GM18907 (cell line): Measurements from ENCODE around the gene HELZ.

ENCODE experiments used
- ATAC-seq: cut with Tn5 transposase; IDR thresholded peaks from one replicate; pipeline ENCODE4 v1.9.1; 2021; ENCODE audit warnings: mild to moderate bottlenecking, moderate library complexity; ENCODE audit not compliant: unreplicated experiment

HELZ gene

GRCh38 chr17:67035131-67036083, 209.6 kb downstream of the HELZ start:
- ATAC-seq: no peak

GRCh38 chr17:67033613-67034012, 211.4 kb downstream of the HELZ start:
- no peak for ATAC-seq

- ATAC-seq: no peak
Measured at GRCh38 chr17:67032985-67033384, 212.0 kb downstream of the HELZ start.

GRCh38 chr17:67032382-67032781, 212.6 kb downstream of the HELZ start:
- no peak for ATAC-seq

- no peak for ATAC-seq
Measured at GRCh38 chr17:67030641-67031040, 214.4 kb downstream of the HELZ start.

- no peak for ATAC-seq
Measured at GRCh38 chr17:67027031-67027628, 217.9 kb downstream of the HELZ start.

GRCh38 chr17:67026341-67026740, 218.7 kb downstream of the HELZ start:
- no peak for ATAC-seq

- ATAC-seq: no peak
Measured at GRCh38 chr17:67025216-67025792, 219.7 kb downstream of the HELZ start.

GRCh38 chr17:67024736-67025135, 220.3 kb downstream of the HELZ start:
- ATAC-seq: no peak

GRCh38 chr17:67022451-67022810, 222.6 kb downstream of the HELZ start:
- no peak for ATAC-seq

GRCh38 chr17:67021743-67022450, 223.1 kb downstream of the HELZ start:
- no peak for ATAC-seq

- no peak for ATAC-seq
Measured at GRCh38 chr17:67021196-67021595, 223.8 kb downstream of the HELZ start.
